RPMI7951 (cell line): ENCODE results near the gene VWA8. TPM values are rescaled to one million over a fixed set of nuclear protein-coding genes. Genes with fewer than 3 reads are reported as not detected.
"Not testable (repeated sequence)": the region's sequence is repeated elsewhere in the genome, so short reads cannot be mapped to it uniquely, and the experiment has no call there.

Experiments used
- DNase-seq: peaks from one replicate; pipeline ENCODE4 v3.0.0-alpha.2; 2012; ENCODE audit warnings: low read depth
- total RNA-seq: library from RNA; depleted of rRNA; stranded (reverse); fragments of >200 nt; shearing (Covaris generic); gene quantifications from 2 replicates; pipeline ENCODE4 v1.2.3, GENCODE V29; 2014

The VWA8 gene
- total RNA-seq, 1 experiment from 2014 or later, result 8.5 TPM

- DNase-seq, result not testable (repeated sequence)
These were observed 313.1 kb downstream of the VWA8 start for GRCh38 chr13:41647699-41648313.

- no peak for DNase-seq
These were observed 315.6 kb downstream of the VWA8 start for GRCh38 chr13:41645331-41645730.

GRCh38 chr13:41644742-41645141 is 316.2 kb downstream of the VWA8 start:
- no peak for DNase-seq

GRCh38 chr13:41643507-41643906 is 317.4 kb downstream of the VWA8 start:
- no peak for DNase-seq

- no peak for DNase-seq
These were observed 318.9 kb downstream of the VWA8 start for GRCh38 chr13:41641961-41642360.

- DNase-seq, result no peak
These were observed 319.5 kb downstream of the VWA8 start for GRCh38 chr13:41641429-41641828.

- no peak for DNase-seq
These were observed 320.7 kb downstream of the VWA8 start for GRCh38 chr13:41639955-41640780.

- DNase-seq, result no peak
These were observed 321.5 kb downstream of the VWA8 start for GRCh38 chr13:41639237-41639904.

- no peak for DNase-seq
These were observed 323.3 kb downstream of the VWA8 start for GRCh38 chr13:41637586-41637985.

- DNase-seq, result not testable (repeated sequence)
These were observed 323.9 kb downstream of the VWA8 start for GRCh38 chr13:41637032-41637431.

GRCh38 chr13:41636590-41636989 is 324.3 kb downstream of the VWA8 start:
- not testable (repeated sequence) for DNase-seq

- DNase-seq, result no peak
These were observed 326.5 kb downstream of the VWA8 start for GRCh38 chr13:41634407-41634806.

GRCh38 chr13:41633776-41634175 is 327.1 kb downstream of the VWA8 start:
- DNase-seq, result no peak

GRCh38 chr13:41631296-41631965 is 329.5 kb downstream of the VWA8 start:
- DNase-seq, result no peak

GRCh38 chr13:41627425-41627824 is 333.5 kb downstream of the VWA8 start:
- no peak for DNase-seq

GRCh38 chr13:41624041-41624440 is 336.9 kb downstream of the VWA8 start:
- DNase-seq, result no peak

GRCh38 chr13:41622432-41623429 is 338.2 kb downstream of the VWA8 start:
- peak; percentile 25 for DNase-seq

- no peak for DNase-seq
These were observed 339.0 kb downstream of the VWA8 start for GRCh38 chr13:41621716-41622431.

GRCh38 chr13:41617633-41618032 is 343.3 kb downstream of the VWA8 start:
- DNase-seq, result not testable (repeated sequence)

- DNase-seq, result no peak
These were observed 344.8 kb downstream of the VWA8 start for GRCh38 chr13:41616151-41616550.
